ENCODE data around the gene NBPF3.

DNA sequence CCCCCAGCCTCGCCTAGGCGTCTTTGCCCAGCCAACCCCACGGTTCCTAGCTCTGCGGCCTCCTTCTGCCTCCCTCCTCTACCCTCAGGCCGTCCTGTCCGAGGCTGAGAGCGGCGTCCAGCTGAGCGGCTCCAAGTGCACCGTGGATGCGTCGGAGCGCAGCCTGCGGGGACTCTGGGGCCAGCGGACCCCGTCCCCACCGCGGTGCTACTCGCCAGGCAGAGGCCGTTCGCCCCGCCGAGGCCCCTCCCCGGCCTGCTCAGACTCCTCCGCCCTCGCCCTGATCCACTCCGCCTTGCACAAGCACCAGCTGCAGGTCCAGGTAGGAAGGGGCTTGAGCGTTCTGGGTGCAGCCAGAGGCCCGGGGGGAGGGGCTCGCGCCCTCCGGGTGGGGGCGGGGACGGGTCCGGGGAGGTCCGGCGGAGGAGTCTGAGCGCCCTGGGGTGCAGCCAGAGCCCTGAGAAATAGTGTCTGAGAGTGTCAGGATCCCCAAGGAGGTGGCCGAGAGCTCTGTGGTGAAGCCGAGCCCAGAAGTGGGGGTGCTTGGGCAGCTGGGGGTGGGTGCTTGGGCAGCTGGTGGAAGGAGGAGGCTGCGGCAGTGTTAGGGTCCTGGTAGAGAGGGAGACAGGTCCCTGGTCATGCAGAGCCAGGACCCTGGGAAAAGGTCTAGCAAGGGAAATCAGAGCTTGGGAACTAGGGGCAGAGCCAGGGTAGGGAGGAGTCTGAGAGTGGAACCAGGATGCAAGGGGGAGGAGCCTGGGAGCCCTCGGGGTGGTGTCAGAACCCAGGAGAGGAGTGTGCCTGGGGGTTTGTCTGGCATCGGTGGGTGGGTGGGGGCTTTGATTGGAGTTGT, 3.2 kb upstream of the NBPF3 start:
- TF ChIP-seq, protein P1, sequence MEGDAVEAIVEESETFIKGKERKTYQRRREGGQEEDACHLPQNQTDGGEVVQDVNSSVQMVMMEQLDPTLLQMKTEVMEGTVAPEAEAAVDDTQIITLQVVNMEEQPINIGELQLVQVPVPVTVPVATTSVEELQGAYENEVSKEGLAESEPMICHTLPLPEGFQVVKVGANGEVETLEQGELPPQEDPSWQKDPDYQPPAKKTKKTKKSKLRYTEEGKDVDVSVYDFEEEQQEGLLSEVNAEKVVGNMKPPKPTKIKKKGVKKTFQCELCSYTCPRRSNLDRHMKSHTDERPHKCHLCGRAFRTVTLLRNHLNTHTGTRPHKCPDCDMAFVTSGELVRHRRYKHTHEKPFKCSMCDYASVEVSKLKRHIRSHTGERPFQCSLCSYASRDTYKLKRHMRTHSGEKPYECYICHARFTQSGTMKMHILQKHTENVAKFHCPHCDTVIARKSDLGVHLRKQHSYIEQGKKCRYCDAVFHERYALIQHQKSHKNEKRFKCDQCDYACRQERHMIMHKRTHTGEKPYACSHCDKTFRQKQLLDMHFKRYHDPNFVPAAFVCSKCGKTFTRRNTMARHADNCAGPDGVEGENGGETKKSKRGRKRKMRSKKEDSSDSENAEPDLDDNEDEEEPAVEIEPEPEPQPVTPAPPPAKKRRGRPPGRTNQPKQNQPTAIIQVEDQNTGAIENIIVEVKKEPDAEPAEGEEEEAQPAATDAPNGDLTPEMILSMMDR (IDR thresholded peaks at IDR 0.05; ENCODE audit: low read depth, low read length, missing input control): no peak
- TF ChIP-seq, protein P2, sequence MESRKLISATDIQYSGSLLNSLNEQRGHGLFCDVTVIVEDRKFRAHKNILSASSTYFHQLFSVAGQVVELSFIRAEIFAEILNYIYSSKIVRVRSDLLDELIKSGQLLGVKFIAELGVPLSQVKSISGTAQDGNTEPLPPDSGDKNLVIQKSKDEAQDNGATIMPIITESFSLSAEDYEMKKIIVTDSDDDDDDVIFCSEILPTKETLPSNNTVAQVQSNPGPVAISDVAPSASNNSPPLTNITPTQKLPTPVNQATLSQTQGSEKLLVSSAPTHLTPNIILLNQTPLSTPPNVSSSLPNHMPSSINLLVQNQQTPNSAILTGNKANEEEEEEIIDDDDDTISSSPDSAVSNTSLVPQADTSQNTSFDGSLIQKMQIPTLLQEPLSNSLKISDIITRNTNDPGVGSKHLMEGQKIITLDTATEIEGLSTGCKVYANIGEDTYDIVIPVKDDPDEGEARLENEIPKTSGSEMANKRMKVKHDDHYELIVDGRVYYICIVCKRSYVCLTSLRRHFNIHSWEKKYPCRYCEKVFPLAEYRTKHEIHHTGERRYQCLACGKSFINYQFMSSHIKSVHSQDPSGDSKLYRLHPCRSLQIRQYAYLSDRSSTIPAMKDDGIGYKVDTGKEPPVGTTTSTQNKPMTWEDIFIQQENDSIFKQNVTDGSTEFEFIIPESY (IDR thresholded peaks at IDR 0.05): no peak
- TF ChIP-seq GABPA (IDR thresholded peaks at IDR 0.05 in 1 of 2, conservative IDR thresholded peaks at IDR 0.05 in 1 of 2): no peak
- TF ChIP-seq RAD21 (IDR thresholded peaks at IDR 0.05): no peak
- TF ChIP-seq JUND (IDR thresholded peaks at IDR 0.05): no peak
- TF ChIP-seq TAF1 (conservative IDR thresholded peaks at IDR 0.05): no peak
- TF ChIP-seq FOXA1 (IDR thresholded peaks at IDR 0.05): no peak
